ENCODE measurements around the gene EMC1.

DNA sequence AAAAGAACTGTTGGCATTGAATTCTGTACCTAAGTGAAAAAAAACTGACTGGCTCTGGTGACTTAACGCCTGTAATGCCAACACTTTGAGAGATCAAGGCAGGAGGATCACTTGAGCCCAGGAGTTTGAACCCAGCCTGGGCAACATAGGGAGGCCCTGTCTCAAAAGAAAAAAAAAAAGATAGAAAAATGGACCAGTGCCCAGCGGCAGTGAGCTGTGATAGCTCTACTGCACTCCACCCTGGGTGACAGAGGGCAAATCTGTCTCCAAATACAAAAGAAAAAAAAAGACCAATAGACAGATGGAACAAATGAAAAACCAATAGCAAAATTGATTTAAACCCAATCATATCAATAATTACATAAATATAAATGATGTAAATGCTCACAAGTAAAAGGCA lies 37.9 kb upstream of the EMC1 start:
- no peak for TF ChIP-seq CTCF (IDR thresholded peaks at IDR 0.05)
- no peak for TF ChIP-seq EZH2 (IDR thresholded peaks at IDR 0.05; ENCODE audit: borderline replicate concordance, insufficient read depth, low read depth, low read length, poor library complexity, severe bottlenecking)

Data from B cell (primary cell).